GM13976 (cell line): Measurements from ENCODE around the gene NCCRP1.

Experiments used
- DNase-seq: peaks from one replicate; pipeline ENCODE4 v3.0.0; 2012; ENCODE audit warnings: low spot score
- CTCF ChIP-seq: IDR thresholded peaks from 2 replicates; pipeline ENCODE4 v1.5.1; 2012; ENCODE audit warnings: borderline replicate concordance, mild to moderate bottlenecking; ENCODE audit not compliant: insufficient read depth; ENCODE audit errors: extremely low read depth, missing control alignments, control extremely low read depth
- in situ Hi-C: fragments of 300-500 bp; cut with MboI; formaldehyde crosslinking; loops from one replicate; pipeline ENCODE4 v1.12.0; 2022; ENCODE audit warnings: low sequenced_read_pairs, mixed read lengths, inconsistent platforms; ENCODE audit not compliant: unreplicated experiment

The NCCRP1 gene

GRCh38 chr19:39203372-39204341 lies 6.9 kb downstream of the NCCRP1 start, which contains the start of gene SYCN:
Gene SYCN, minus strand, starts transcription at chr19:39204263. Its CDS starts 9 bp downstream, at chr19:39204254.
- DNase-seq = peak; percentile 27
- in situ Hi-C loops = no loop called here
- TF ChIP-seq CTCF = no peak

- in situ Hi-C loops = no loop called here
- DNase-seq = no peak
- no peak for TF ChIP-seq CTCF
Measured at GRCh38 chr19:39205449-39205764, 8.6 kb downstream of the NCCRP1 start.

GRCh38 chr19:39206122-39206521 lies 9.4 kb downstream of the NCCRP1 start:
- in situ Hi-C loops = no loop called here
- no peak for TF ChIP-seq CTCF
- DNase-seq = no peak

- no peak for TF ChIP-seq CTCF
- in situ Hi-C loops = no loop called here
- no peak for DNase-seq
Measured at GRCh38 chr19:39207293-39207836, 10.6 kb downstream of the NCCRP1 start.

- TF ChIP-seq CTCF = no peak
- in situ Hi-C loops = no loop called here
- peak; percentile 4 for DNase-seq
Measured at GRCh38 chr19:39208175-39208795, 11.5 kb downstream of the NCCRP1 start.

GRCh38 chr19:39209196-39209595 lies 12.4 kb downstream of the NCCRP1 start:
- DNase-seq = no peak
- TF ChIP-seq CTCF = no peak
- in situ Hi-C loops = no loop called here
